Measurements from ENCODE around the gene CDC34.

Gene CDC34

GRCh38 chr19:558770-559439 is 27.3 kb downstream of the CDC34 start:
- H3K4me3 ChIP-seq (replicated peaks; ENCODE audit: insufficient read depth, low read length): no peak overlapping the region
- TF ChIP-seq, protein P1, sequence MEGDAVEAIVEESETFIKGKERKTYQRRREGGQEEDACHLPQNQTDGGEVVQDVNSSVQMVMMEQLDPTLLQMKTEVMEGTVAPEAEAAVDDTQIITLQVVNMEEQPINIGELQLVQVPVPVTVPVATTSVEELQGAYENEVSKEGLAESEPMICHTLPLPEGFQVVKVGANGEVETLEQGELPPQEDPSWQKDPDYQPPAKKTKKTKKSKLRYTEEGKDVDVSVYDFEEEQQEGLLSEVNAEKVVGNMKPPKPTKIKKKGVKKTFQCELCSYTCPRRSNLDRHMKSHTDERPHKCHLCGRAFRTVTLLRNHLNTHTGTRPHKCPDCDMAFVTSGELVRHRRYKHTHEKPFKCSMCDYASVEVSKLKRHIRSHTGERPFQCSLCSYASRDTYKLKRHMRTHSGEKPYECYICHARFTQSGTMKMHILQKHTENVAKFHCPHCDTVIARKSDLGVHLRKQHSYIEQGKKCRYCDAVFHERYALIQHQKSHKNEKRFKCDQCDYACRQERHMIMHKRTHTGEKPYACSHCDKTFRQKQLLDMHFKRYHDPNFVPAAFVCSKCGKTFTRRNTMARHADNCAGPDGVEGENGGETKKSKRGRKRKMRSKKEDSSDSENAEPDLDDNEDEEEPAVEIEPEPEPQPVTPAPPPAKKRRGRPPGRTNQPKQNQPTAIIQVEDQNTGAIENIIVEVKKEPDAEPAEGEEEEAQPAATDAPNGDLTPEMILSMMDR (IDR thresholded peaks at IDR 0.05; ENCODE audit: insufficient read depth, low read length): no peak
- peak; percentile 9; the same call in 1 of the 2 replicates for TF ChIP-seq POLR2AphosphoS5 (IDR thresholded peaks at IDR 0.05; ENCODE audit: low read depth)
- no peak overlapping the region for H3K27ac ChIP-seq (replicated peaks)
- DNase-seq (ENCODE audit: low read depth in 1 of 2, low spot score in 1 of 2): no peak
- no peaks in the 10 kb centered on the region for H3K27me3 ChIP-seq (ENCODE audit: insufficient read depth, poor library complexity, severe bottlenecking)

DNA sequence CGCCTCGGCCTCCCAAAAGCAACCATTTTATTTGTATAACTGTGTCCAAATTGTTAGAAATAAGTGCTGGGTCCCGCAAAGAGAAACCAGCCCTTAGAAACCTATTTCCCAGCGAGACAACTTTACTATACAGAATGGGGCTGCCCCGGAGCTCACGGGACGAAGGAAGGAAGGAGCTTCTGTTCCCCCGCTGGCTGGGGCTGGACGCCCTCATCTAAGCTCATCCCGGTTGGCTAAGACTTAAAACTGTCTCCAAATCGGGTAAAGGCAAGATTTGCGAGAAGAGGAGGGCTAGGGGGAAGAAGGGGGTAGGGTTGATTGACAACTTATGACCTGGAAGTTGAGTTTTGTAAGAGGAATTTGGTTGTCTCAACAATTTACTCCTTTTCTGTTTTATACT is 28.6 kb downstream of the CDC34 start:
- no peak for DNase-seq (ENCODE audit: low read depth in 1 of 2, low spot score in 1 of 2)
- no peak overlapping the region for H3K27ac ChIP-seq (replicated peaks)
- H3K27me3 ChIP-seq (ENCODE audit: insufficient read depth, poor library complexity, severe bottlenecking): no peaks in the 10 kb centered on the region
- TF ChIP-seq, protein P1 (IDR thresholded peaks at IDR 0.05; ENCODE audit: insufficient read depth, low read length): no peak
- TF ChIP-seq GABPA (IDR thresholded peaks at IDR 0.05; ENCODE audit: low read depth) (no peak), POLR2AphosphoS5 (IDR thresholded peaks at IDR 0.05; ENCODE audit: low read depth) (no peak; the same call in 1 of the 2 replicates), REST (IDR thresholded peaks at IDR 0.05; ENCODE audit: insufficient replicate concordance, low read depth) (no peak), SPI1 (IDR thresholded peaks at IDR 0.05; ENCODE audit: borderline replicate concordance, low read depth) (no peak)
- H3K4me3 ChIP-seq (replicated peaks; ENCODE audit: insufficient read depth, low read length): no peak overlapping the region

- Histone ChIP-seq H3K27me3 (ENCODE audit: insufficient read depth, poor library complexity, severe bottlenecking) (no peaks in the 10 kb centered on the region), H3K27ac (replicated peaks) (peak overlapping the region; percentile 76), H3K4me3 (replicated peaks; ENCODE audit: insufficient read depth, low read length) (peak overlapping the region; percentile 5)
- TF ChIP-seq, protein P1 (IDR thresholded peaks at IDR 0.05; ENCODE audit: insufficient read depth, low read length): no peak
- peak; percentile 63 for TF ChIP-seq REST (IDR thresholded peaks at IDR 0.05; ENCODE audit: insufficient replicate concordance, low read depth)
- TF ChIP-seq SPI1 (IDR thresholded peaks at IDR 0.05; ENCODE audit: borderline replicate concordance, low read depth): no peak
- peak; percentile 86 for TF ChIP-seq POLR2AphosphoS5 (IDR thresholded peaks at IDR 0.05; ENCODE audit: low read depth)
- 0 out of 2 replicates have a peak, but pooled peaks have one; percentile 17 for TF ChIP-seq GABPA (IDR thresholded peaks at IDR 0.05; ENCODE audit: low read depth)
- DNase-seq (ENCODE audit: low read depth in 1 of 2, low spot score in 1 of 2): peak; percentile 94 to 99
These were observed 34.8 kb downstream of the CDC34 start for GRCh38 chr19:566403-566802.

DNA sequence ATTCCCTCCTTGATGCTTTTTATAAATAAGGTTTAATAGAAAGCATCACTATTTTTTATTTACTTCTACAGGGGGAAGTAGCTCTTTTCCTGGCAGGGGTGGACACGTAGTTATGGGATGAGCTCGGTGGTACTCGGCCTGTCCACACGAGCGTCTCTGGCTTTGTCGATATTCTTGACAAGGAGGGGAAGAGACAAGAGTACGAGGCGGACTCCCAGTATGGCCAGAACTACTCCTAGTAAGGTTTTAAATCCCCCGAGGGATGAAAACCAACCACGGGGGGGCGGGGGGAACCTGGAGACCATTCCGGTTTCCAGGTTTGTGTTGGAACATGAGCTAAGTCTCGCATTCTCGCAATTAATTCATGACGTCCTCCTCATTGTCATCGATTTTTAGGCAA is 35.3 kb downstream of the CDC34 start:
- no peak for DNase-seq (ENCODE audit: low read depth in 1 of 2, low spot score in 1 of 2)
- no peak for TF ChIP-seq REST (IDR thresholded peaks at IDR 0.05; ENCODE audit: insufficient replicate concordance, low read depth)
- TF ChIP-seq, protein P1 (IDR thresholded peaks at IDR 0.05; ENCODE audit: insufficient read depth, low read length): no peak
- TF ChIP-seq GABPA (IDR thresholded peaks at IDR 0.05; ENCODE audit: low read depth): no peak
- no peak for TF ChIP-seq SPI1 (IDR thresholded peaks at IDR 0.05; ENCODE audit: borderline replicate concordance, low read depth)
- TF ChIP-seq POLR2AphosphoS5 (IDR thresholded peaks at IDR 0.05; ENCODE audit: low read depth): no peak
- Histone ChIP-seq H3K4me3 (replicated peaks; ENCODE audit: insufficient read depth, low read length) (peak overlapping the region; percentile 5), H3K27ac (replicated peaks) (peak overlapping the region; percentile 76), H3K27me3 (ENCODE audit: insufficient read depth, poor library complexity, severe bottlenecking) (no peaks in the 10 kb centered on the region)
